ENCODE measurements around the gene SULT1C3. TPM values are rescaled to one million over a fixed set of nuclear protein-coding genes. Genes with fewer than 3 reads are reported as not detected.

Gene SULT1C3
- total RNA-seq, 1 donor from 2014 or later: not detected

DNA sequence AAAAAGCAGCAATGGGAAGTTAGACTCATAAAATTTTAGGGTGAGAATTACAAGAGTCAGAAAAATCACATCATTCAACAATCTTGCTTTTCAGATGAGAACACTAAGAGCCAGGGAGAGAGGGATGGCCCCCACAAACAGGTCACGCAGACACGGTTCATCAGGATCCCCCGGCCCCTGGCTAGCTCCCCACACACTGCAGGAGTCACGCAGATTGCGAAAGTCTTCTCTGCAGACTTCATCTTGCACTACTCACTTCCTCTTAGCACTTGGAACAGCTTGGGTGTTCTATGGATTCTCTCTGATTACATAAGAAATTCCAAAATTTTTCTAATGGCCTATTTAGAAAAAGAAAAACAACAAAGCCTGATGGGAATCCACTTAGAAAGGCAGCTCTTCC, 27.3 kb downstream of the SULT1C3 start:
- no peaks in the 10 kb centered on the region for H3K9me3 Mint-ChIP-seq
- intact Hi-C loops (cut with micrococcal nuclease): no loop called here
- H3K27ac Mint-ChIP-seq: no peak overlapping the region
- no peaks in the 10 kb centered on the region for H3K4me1 Mint-ChIP-seq
- ChIA-PET POLR2A (no interaction called here), CTCF (no interaction called here)
- TF ChIP-seq, protein P1, sequence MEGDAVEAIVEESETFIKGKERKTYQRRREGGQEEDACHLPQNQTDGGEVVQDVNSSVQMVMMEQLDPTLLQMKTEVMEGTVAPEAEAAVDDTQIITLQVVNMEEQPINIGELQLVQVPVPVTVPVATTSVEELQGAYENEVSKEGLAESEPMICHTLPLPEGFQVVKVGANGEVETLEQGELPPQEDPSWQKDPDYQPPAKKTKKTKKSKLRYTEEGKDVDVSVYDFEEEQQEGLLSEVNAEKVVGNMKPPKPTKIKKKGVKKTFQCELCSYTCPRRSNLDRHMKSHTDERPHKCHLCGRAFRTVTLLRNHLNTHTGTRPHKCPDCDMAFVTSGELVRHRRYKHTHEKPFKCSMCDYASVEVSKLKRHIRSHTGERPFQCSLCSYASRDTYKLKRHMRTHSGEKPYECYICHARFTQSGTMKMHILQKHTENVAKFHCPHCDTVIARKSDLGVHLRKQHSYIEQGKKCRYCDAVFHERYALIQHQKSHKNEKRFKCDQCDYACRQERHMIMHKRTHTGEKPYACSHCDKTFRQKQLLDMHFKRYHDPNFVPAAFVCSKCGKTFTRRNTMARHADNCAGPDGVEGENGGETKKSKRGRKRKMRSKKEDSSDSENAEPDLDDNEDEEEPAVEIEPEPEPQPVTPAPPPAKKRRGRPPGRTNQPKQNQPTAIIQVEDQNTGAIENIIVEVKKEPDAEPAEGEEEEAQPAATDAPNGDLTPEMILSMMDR (IDR thresholded peaks at IDR 0.05): no peak
- ATAC-seq (ENCODE audit: low read depth) (no peak), DNase-seq (no peak)
- peaks cover 9% of the 10 kb centered on the region for H3K27me3 Mint-ChIP-seq
- no peak overlapping the region for H3K4me3 Mint-ChIP-seq
- H3K36me3 Mint-ChIP-seq (ENCODE audit: low read depth): no peaks in the 10 kb centered on the region

DNA sequence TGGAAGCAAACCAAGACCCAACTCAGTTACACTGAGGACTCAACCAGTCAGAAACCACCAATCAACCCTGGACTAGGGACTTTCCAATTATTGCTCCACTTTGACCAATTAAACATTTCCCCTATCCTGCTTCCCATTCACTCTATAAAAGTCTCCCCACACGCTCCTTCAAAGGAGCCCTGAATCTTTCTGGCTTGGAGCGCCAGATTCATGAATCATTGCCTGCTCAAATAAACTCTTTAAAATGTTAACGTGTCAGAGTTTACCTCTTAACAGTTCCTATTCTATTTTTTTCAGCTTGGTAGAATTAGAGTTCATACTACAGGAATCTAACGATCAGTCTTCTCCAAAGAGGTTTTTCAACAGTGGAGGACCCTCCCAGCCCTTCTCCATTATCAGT, 28.2 kb downstream of the SULT1C3 start:
- Mint-ChIP-seq H3K4me1 (no peaks in the 10 kb centered on the region), H3K27ac (no peak overlapping the region), H3K4me3 (no peak overlapping the region), H3K9me3 (no peaks in the 10 kb centered on the region), H3K27me3 (peaks cover 9% of the 10 kb centered on the region), H3K36me3 (ENCODE audit: low read depth) (no peaks in the 10 kb centered on the region)
- intact Hi-C loops (cut with micrococcal nuclease): no loop called here
- no peak for DNase-seq
- ChIA-PET POLR2A (no interaction called here), CTCF (no interaction called here)
- TF ChIP-seq, protein P1 (IDR thresholded peaks at IDR 0.05): no peak
- ATAC-seq (ENCODE audit: low read depth): no peak

DNA sequence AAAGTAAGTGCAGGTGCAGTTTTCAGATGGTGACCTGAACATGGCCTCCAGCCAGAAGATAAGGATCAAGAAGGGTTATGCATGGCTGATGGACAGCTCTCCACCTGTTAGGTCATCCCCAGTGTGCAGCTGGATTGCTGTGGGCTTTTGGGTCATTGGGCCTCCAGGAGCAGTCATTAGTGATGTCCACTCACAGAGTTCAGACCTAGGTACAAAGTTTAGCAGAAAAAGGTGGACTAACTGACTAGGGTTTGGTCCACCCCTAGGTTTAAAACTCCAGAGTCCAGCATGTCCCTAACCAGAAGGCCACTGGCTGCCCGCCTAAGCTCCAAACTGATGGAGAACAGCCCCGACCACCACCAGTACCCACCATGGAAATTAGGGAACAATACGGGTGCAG, 30.6 kb downstream of the SULT1C3 start:
- Mint-ChIP-seq H3K4me3 (no peak overlapping the region), H3K4me1 (no peaks in the 10 kb centered on the region), H3K27ac (no peak overlapping the region), H3K36me3 (ENCODE audit: low read depth) (no peaks in the 10 kb centered on the region), H3K27me3 (peaks cover 2% of the 10 kb centered on the region), H3K9me3 (peaks cover 3% of the 10 kb centered on the region)
- DNase-seq (no peak), ATAC-seq (ENCODE audit: low read depth) (no peak)
- intact Hi-C loops (cut with micrococcal nuclease): no loop called here
- ChIA-PET POLR2A (no interaction called here), CTCF (no interaction called here)
- TF ChIP-seq, protein P1 (IDR thresholded peaks at IDR 0.05): no peak

GRCh38 chr2:108270768-108271506, 31.2 kb downstream of the SULT1C3 start:
- ChIA-PET CTCF (no interaction called here), POLR2A (no interaction called here)
- H3K4me3 Mint-ChIP-seq: no peak overlapping the region
- no peaks in the 10 kb centered on the region for H3K36me3 Mint-ChIP-seq (ENCODE audit: low read depth)
- H3K4me1 Mint-ChIP-seq: no peaks in the 10 kb centered on the region
- H3K27ac Mint-ChIP-seq: no peak overlapping the region
- ATAC-seq (ENCODE audit: low read depth): no peak
- H3K9me3 Mint-ChIP-seq: peaks cover 3% of the 10 kb centered on the region
- intact Hi-C loops (cut with micrococcal nuclease): no loop called here
- H3K27me3 Mint-ChIP-seq: peaks cover 2% of the 10 kb centered on the region
- TF ChIP-seq, protein P1 (IDR thresholded peaks at IDR 0.05): no peak
- no peak for DNase-seq

DNA sequence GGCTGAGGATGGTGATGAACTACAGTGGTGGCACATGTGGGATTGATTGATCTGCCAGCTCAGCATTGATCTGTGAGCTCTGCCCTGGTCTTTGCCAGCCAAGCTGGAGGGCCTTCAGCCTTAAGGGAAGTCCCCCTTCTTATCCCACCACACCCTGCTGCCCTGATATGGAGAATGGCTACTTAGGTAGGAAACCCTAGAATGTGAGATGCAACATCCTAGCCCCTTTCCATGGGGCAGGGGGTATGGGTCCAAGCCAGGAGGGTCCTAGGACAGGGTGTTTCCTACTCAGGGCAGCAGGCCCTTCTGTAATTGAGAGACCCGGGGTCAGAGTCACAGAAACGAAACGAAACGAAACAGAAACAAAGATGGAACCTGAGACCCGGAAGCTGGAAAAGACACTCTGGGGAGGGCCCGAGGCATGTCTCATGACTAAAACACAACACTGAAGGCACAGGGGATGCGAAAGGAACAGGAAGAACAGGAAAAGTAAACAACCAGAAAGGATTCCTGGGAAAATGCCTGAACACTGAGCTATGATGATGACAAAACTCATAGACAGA, 32.0 kb downstream of the SULT1C3 start:
- H3K9me3 Mint-ChIP-seq: peaks cover 3% of the 10 kb centered on the region
- intact Hi-C loops (cut with micrococcal nuclease): no loop called here
- H3K4me1 Mint-ChIP-seq: no peaks in the 10 kb centered on the region
- H3K27me3 Mint-ChIP-seq: peaks cover 2% of the 10 kb centered on the region
- no peaks in the 10 kb centered on the region for H3K36me3 Mint-ChIP-seq (ENCODE audit: low read depth)
- ChIA-PET CTCF (no interaction called here), POLR2A (no interaction called here)
- no peak overlapping the region for H3K4me3 Mint-ChIP-seq
- ATAC-seq (ENCODE audit: low read depth) (no peak), DNase-seq (no peak)
- H3K27ac Mint-ChIP-seq: no peak overlapping the region
- TF ChIP-seq, protein P1 (IDR thresholded peaks at IDR 0.05): no peak
